ENCODE results near the gene MTHFD1L.

GRCh38 chr6:151075930-151076555 is 210.5 kb downstream of the MTHFD1L start:
- TF ChIP-seq CTCF (IDR thresholded peaks at IDR 0.05 in 4 of 5, conservative IDR thresholded peaks at IDR 0.05 in 1 of 5) (no peak), POLR2A (IDR thresholded peaks at IDR 0.05) (no peak)
